MM.1S (cell line): ENCODE measurements around the gene OCIAD2.

Experiments
- EZH2 ChIP-seq: fragments of 300-600 bp; sonication (generic); optimal IDR thresholded peaks from 2 replicates; pipeline ENCODE3; 2017; ENCODE audit warnings: low read depth, mild to moderate bottlenecking, antibody characterized with exemption, low read length, mixed read lengths
- EZH2phosphoT487 ChIP-seq: fragments of 300-600 bp; sonication (generic); IDR thresholded peaks from 2 replicates; pipeline ENCODE4 v1.6.1; 2018; ENCODE audit warnings: antibody characterized with exemption, low read length
- TF ChIP-seq, protein P1 (sequence below): fragments of 300-600 bp; sonication (generic); IDR thresholded peaks from 2 replicates; pipeline ENCODE4 v1.5.1; 2016; ENCODE audit warnings: antibody characterized with exemption, low read length, mixed read lengths

- TF ChIP-seq, protein P1, sequence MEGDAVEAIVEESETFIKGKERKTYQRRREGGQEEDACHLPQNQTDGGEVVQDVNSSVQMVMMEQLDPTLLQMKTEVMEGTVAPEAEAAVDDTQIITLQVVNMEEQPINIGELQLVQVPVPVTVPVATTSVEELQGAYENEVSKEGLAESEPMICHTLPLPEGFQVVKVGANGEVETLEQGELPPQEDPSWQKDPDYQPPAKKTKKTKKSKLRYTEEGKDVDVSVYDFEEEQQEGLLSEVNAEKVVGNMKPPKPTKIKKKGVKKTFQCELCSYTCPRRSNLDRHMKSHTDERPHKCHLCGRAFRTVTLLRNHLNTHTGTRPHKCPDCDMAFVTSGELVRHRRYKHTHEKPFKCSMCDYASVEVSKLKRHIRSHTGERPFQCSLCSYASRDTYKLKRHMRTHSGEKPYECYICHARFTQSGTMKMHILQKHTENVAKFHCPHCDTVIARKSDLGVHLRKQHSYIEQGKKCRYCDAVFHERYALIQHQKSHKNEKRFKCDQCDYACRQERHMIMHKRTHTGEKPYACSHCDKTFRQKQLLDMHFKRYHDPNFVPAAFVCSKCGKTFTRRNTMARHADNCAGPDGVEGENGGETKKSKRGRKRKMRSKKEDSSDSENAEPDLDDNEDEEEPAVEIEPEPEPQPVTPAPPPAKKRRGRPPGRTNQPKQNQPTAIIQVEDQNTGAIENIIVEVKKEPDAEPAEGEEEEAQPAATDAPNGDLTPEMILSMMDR: no peak
- TF ChIP-seq EZH2 (no peak), EZH2phosphoT487 (no peak)
Measured at GRCh38 chr4:48914311-48914710, 7.7 kb upstream of the OCIAD2 start.
